Activated T-helper 2 cell treated with anti-CD3 and anti-CD28 coated beads, Interferon-gamma antibody, Interleukin-2, Interleukin-4, amounts not matched to agents 10 μg/mL and 5 μg/mL and 100 μg/mL, durations not matched to agents 14 hours and 24 hours and 36 hours (primary cell): ENCODE results near the gene OPN1SW. TPM values are rescaled to one million over a fixed set of nuclear protein-coding genes. Genes with fewer than 3 reads are reported as not detected.

ENCODE experiments used
- DNase-seq: peaks from one replicate; pipeline ENCODE4 v3.0.0; 2021; ENCODE audit warnings: low spot score
- H3K27ac Mint-ChIP-seq: one replicate; pipeline ENCODE4 v1.8.0; 2021; ENCODE audit warnings: mixed read lengths
- H3K27me3 Mint-ChIP-seq: one replicate; pipeline ENCODE4 v1.8.0; 2021; ENCODE audit warnings: low read depth, mixed read lengths
- H3K36me3 Mint-ChIP-seq: one replicate; pipeline ENCODE4 v1.8.0; 2021; ENCODE audit warnings: low read depth, mixed read lengths
- H3K4me1 Mint-ChIP-seq: one replicate; pipeline ENCODE4 v1.8.0; 2021; ENCODE audit warnings: low read depth, mixed read lengths
- H3K4me3 Mint-ChIP-seq: one replicate; pipeline ENCODE4 v1.8.0; 2021; ENCODE audit warnings: low read depth, mild to moderate bottlenecking, moderate library complexity, mixed read lengths
- H3K9me3 Mint-ChIP-seq: one replicate; pipeline ENCODE4 v1.8.0; 2021; ENCODE audit warnings: mixed read lengths
- intact Hi-C: fragments of 100-400 bp; cut with micrococcal nuclease; formaldehyde crosslinking; loops from one replicate; pipeline ENCODE4 v1.15.1; 2023
- total RNA-seq: library from RNA; stranded (reverse); gene quantifications from 2 replicates; pipeline ENCODE4 v1.2.3, GENCODE V29; 2022

The OPN1SW gene
- total RNA-seq, 1 donor from 2014 or later: not detected

DNA sequence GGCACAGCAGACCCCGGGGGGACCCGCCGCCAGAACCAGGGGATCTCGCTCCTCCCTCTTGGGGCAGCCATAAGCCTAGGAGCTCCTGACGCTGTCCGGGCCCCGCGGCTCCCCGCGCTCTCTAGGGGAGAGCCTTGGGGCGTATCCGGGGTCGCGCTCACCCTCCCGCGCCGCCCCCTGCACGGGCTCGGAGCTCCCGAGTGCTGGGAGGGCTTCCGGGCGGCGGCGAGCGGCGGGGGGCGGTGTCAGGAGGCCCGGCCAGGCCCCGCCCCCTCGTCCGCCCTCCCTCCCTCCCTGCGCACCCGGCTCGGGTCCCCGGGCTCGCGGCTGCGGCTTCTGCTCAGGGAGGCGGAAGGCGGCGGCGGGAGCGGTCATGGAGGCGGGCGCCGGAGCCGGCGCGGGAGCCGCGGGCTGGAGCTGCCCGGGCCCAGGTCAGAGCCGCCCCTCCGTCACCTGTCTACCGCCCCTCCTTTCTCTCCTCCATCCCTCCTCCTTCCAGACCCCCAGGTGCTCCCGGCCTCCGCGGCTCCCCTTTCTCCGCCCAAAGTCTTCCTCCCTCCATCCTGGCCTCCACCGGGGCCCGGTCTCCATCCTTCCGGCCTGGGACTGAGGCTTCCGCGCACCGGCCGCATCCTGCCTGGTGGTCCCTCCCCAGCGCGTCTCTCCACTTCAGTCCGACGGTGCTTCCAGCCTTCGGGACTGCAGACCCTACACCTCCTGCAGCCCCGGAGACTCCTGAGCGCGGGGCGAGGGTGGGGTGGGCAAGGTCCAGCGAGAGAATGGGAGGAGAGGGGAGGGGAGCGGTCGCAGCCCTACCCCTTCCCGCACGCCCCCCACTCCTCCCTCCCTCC lies 15.8 kb upstream of the OPN1SW start, which contains the start of gene CCDC136:
TSS of gene CCDC136 (plus strand) at position 848 of the 851 bp plus-strand sequence. CDS start 444 bp downstream, outside the sequence.
- peak; percentile 69 for DNase-seq
- peaks cover 32% of the 10 kb centered on the region for H3K27me3 Mint-ChIP-seq
- intact Hi-C loops: loop anchor here (5.0 kb wide), 1 partner anchor 54 kb away; the partner anchor contains the start of gene CALU
- no peaks in the 10 kb centered on the region for H3K36me3 Mint-ChIP-seq
- peaks cover 10% of the 10 kb centered on the region for H3K4me1 Mint-ChIP-seq
- no peaks in the 10 kb centered on the region for H3K9me3 Mint-ChIP-seq
- H3K27ac Mint-ChIP-seq: peak within 1 kb of the TSS; percentile 44
- peak within 1 kb of the TSS; percentile 84 for H3K4me3 Mint-ChIP-seq

DNA sequence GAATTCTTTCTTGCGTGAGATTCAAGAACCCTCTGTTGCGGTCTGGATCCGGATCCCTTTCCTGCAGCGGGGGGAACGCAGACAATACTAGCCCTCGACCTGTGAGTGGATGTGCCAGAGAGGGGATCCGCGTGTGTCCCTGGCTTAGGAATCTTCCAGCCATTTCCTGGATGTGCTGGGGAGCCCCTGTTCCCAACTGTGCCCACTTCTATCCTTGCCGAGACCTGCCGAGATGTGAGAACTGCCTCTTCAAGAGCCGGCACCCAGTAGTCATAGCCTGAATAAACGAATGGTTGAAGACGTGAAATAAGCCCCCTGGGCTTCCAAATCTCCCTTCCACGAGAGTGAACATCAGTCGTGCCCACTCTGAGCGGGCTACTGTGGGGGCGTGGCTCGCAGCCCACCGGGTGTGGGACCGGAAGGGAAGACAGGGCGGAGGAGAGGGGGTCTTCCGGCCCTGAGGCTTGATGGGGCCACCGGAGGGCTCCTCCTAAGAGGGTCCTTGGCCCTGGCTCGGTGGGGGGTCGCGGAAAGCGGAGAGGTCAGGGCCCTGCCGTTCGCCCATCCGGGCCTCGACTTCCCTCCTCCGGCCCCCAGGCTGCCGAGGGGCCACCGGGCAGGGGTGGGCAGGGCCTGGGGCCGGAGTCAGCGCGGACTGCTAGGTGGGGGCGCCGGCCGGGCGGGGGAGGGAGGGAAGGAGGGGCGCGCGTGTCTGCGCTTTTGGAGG lies 14.9 kb upstream of the OPN1SW start:
- no peak overlapping the region for H3K27ac Mint-ChIP-seq
- intact Hi-C loops: loop anchor here (5.0 kb wide), 1 partner anchor 53 kb away; the partner anchor contains the start of gene CALU

DNA sequence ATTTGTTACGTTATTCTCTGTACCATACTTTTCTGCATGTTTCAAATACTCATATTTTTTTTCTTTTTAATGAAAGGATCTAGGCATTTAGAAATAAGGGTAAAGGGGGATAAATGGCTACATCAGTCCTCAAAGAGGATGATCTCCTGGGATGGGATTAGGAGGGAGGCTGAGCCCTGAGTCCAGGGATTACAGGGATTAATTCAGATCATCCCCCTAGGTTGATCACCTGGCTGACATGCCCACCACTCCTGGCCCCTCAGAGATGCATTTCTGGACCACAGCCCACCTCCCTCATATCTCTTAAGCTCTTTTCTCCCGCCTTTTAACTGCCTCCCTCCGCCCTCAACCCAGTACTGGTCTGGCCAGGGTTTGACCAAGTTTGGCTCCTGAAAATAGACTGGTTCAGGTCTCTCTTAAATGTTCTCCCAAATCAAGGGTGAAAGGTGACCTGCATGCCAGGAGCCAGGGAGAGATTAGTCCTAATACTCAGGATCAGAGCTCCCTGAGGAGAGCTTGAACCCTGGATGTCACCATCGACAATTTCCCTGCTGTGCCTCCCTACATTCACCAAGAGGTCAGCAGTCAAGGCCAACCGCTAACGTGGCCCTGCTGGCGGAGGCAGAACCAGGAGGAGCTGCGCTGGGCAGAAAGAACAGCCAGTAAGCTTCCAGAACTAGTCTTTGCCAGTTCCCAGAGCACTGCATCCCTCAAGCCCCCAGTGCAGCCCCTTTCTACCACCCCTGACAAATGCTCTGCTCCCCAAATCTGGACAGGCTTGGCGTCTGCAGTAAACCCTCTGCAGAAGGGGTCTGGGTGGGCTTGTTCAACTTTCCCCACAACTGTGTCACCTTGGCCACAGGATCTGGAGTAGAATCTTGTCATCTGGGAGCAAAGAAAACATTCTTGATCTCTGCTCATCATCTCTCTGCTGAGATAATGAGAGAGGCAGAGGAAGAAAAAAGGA lies 13.1 kb upstream of the OPN1SW start:
- intact Hi-C loops: no loop called here
- DNase-seq: no peak
- Mint-ChIP-seq H3K4me3 (no peak overlapping the region), H3K4me1 (peaks cover 10% of the 10 kb centered on the region), H3K36me3 (no peaks in the 10 kb centered on the region), H3K9me3 (no peaks in the 10 kb centered on the region), H3K27ac (no peak overlapping the region), H3K27me3 (peaks cover 47% of the 10 kb centered on the region)

More for the DNA sequence above, 14.9 kb upstream of the OPN1SW start:
- peaks cover 41% of the 10 kb centered on the region for H3K27me3 Mint-ChIP-seq
- no peaks in the 10 kb centered on the region for H3K36me3 Mint-ChIP-seq
- DNase-seq: no peak
- no peaks in the 10 kb centered on the region for H3K9me3 Mint-ChIP-seq
- H3K4me1 Mint-ChIP-seq: peaks cover 10% of the 10 kb centered on the region
- H3K4me3 Mint-ChIP-seq: peak overlapping the region; percentile 81

DNA sequence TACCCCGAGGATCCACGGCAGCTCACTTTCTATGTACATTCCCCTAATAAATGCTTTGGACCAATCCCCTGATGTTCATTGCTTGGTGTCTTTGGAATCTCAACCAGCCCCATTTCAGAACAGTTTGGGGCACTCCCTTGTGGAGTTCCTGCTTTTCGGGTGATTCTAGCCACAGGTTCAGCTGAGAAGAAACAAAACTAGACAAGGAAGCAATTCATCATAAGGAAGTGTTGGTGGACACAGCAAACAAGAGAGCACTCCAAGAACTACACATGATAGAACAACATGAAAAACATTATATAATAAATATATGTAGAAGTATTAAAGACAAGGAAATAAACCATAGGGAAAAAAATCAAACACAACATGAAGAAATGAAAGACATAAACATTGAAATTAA lies 10.1 kb upstream of the OPN1SW start:
- Mint-ChIP-seq H3K9me3 (no peaks in the 10 kb centered on the region), H3K27ac (no peak overlapping the region), H3K36me3 (no peaks in the 10 kb centered on the region), H3K4me3 (no peak overlapping the region), H3K4me1 (peaks cover 7% of the 10 kb centered on the region), H3K27me3 (peaks cover 47% of the 10 kb centered on the region)
- intact Hi-C loops: no loop called here
- DNase-seq: no peak

DNA sequence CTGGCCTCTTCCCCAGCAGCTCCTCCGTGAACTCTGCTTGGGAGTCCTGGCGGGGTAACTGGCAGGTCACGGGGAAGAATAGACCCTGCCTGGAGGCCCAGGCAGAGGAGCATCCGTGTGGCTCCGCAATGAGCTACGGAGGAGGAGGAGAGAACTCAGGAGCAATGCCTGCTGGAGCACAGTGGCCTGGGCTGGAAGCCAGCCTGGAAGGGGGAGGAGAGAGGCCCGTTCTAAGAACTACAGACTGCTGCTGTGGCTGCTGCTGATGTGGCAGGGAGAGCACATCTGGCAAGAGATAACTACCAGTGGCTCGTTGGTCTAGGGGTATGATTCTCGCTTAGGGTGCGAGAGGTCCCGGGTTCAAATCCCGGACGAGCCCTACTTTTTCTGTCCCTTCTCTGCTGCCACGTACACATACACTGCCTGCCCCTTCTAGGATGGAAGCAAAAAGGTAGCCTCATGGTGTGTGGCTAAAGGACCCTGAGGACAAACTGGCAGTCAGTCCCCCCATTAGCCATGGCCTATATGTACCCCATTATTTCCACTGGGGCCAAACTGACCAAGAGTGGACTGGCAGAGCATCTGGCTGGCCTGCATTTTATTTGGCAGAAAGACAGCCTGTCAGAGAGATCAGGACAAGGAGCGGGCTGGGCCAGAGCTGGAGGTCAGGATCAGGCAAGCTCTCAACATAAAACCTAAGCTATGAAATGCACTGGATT lies 7.7 kb upstream of the OPN1SW start:
- Mint-ChIP-seq H3K4me1 (peaks cover 3% of the 10 kb centered on the region), H3K36me3 (no peaks in the 10 kb centered on the region), H3K4me3 (no peak overlapping the region), H3K9me3 (peaks cover under 1% of the 10 kb centered on the region), H3K27me3 (peaks cover 28% of the 10 kb centered on the region), H3K27ac (no peak overlapping the region)
- DNase-seq: no peak
- intact Hi-C loops: no loop called here

DNA sequence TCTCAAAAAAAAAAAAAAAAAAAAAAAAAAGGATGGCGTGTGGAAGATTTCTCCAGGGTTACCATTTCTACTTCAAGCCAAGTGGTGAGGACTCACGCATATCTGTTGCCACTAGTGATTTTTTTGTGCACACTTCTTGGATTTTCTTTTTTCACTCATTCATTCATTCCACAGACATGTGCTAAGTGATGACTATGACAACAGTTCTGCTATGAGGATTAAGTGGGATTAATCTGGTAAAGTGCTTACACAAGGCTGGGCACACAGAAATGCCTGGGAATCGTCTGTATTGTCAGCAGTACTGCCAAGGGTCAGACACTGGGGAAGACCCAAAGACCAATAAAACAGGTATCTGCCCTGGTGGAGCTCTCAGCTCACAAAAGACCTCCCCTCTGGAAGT lies 6.3 kb upstream of the OPN1SW start:
- intact Hi-C loops: no loop called here
- Mint-ChIP-seq H3K36me3 (peaks cover 2% of the 10 kb centered on the region), H3K4me3 (no peak overlapping the region), H3K27me3 (peaks cover 25% of the 10 kb centered on the region), H3K4me1 (peaks cover 7% of the 10 kb centered on the region), H3K9me3 (peaks cover 15% of the 10 kb centered on the region), H3K27ac (no peak overlapping the region)
- no peak for DNase-seq

DNA sequence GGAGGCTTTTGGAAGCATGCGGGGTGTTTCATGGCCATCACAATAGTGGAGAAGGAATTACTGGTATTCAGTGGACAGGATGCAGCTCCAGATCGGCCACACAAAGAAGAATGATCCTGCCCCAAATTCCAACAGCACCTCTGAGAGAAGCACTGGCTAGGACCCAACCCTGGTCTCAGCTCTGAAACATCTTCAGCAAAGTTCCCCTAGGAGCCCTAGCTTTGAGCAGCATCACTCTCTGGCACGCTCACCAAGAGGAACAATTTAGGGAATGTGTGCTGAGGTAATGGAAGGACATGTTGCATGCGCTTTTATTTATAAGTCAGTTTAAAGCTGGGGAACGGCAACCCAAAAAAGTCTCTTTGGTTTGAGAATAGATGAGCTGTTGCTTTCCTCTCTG lies 5.5 kb upstream of the OPN1SW start:
- intact Hi-C loops: no loop called here
- peaks cover 19% of the 10 kb centered on the region for H3K27me3 Mint-ChIP-seq
- peaks cover 15% of the 10 kb centered on the region for H3K9me3 Mint-ChIP-seq
- H3K27ac Mint-ChIP-seq: no peak overlapping the region
- DNase-seq: no peak
- H3K4me1 Mint-ChIP-seq: peaks cover 7% of the 10 kb centered on the region
- H3K36me3 Mint-ChIP-seq: peaks cover 2% of the 10 kb centered on the region
- H3K4me3 Mint-ChIP-seq: no peak overlapping the region

DNA sequence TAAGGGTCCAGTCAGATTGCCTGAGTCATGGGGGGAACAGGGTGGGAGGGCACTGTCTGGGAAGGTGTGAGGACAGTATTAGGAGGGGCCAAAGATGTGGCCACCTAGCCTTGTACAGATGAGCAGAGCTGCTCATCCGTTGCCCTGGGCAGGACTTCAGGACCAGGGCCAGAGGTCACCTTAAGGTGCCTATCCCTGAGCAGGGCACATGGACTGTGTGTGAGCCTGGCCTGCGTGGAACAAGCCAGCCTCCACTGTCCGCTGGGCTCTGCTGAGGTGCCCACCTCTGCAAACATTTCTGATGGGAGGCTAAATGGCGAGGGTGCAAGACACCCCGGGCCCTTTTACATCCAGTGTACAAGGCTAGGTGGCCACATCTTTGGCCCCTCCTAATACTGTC lies 3.4 kb upstream of the OPN1SW start:
- Mint-ChIP-seq H3K4me3 (no peak overlapping the region), H3K27me3 (peaks cover 6% of the 10 kb centered on the region), H3K4me1 (peaks cover 7% of the 10 kb centered on the region), H3K27ac (no peak overlapping the region), H3K36me3 (peaks cover 12% of the 10 kb centered on the region), H3K9me3 (peaks cover 15% of the 10 kb centered on the region)
- intact Hi-C loops: no loop called here
- DNase-seq: no peak

DNA sequence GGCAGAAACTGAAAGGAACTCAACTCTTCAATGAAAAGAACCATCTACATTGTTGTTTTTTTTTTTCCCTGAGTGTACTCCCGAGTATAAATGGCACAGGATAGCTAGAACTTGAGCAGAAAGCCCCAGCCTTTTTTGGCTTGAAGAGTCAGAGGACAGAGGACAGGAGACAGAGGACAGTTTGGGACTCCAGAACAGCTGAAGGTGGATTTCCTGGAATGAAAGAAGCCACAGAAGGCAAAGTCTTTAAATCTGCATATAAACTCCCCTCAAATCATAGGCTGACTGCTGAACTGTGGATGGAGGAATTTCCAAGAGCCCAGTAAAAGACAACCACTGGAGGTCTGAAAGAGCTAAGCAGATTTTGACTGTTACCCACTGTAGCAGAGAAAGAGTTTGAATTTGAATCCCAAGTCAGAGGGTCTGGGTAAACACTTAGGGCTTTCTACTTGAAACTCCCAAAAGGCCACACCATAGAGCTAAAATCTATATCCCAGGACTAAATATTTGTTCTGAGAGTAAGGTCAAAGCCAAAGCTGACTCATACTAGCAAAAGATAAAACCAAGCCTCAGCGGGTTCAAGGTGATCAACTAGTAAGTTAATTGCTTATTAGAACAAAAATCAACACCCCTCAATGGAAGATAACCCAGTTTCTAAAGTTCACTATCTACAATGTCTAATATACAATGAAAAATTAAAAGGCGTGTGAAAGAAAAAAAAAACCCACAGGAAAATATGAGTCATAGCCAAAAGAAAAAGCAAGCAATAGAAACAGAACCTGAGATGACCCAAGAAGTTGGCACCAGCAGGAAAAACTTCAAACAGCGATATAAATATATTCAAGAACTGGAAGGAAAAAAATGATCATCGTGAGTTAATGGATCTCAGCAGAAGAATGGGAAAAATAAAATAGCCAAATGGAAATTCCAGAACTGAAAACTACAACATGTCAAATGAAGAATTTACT lies 1.8 kb upstream of the OPN1SW start:
- H3K27me3 Mint-ChIP-seq: peaks cover 6% of the 10 kb centered on the region
- H3K27ac Mint-ChIP-seq: no peak overlapping the region
- H3K36me3 Mint-ChIP-seq: peaks cover 22% of the 10 kb centered on the region
- intact Hi-C loops: no loop called here
- DNase-seq: no peak
- no peak overlapping the region for H3K4me3 Mint-ChIP-seq
- peaks cover 7% of the 10 kb centered on the region for H3K4me1 Mint-ChIP-seq
- peaks cover 15% of the 10 kb centered on the region for H3K9me3 Mint-ChIP-seq

DNA sequence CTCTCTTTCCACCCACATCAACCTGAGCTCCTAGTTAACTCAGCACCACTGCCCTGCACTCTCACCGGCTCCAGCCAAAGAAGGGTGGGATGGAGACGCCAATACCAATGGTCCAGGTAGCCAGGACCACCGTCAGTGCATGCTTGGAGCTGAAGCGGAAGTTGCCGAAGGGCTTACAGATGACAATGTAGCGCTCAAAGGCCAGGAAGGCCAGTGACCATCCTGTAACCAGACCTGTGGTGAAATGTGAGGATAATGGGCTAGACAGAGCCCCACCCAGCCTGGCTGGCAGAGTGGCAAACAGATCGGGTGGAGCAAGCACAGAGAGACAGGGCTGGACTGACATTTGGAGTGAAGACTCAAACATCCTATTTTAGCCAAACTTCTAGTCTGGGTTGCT lies 673 bp downstream of the OPN1SW start:
- H3K36me3 Mint-ChIP-seq: peaks cover 44% of the 10 kb centered on the region
- no peak for DNase-seq
- intact Hi-C loops: no loop called here

DNA sequence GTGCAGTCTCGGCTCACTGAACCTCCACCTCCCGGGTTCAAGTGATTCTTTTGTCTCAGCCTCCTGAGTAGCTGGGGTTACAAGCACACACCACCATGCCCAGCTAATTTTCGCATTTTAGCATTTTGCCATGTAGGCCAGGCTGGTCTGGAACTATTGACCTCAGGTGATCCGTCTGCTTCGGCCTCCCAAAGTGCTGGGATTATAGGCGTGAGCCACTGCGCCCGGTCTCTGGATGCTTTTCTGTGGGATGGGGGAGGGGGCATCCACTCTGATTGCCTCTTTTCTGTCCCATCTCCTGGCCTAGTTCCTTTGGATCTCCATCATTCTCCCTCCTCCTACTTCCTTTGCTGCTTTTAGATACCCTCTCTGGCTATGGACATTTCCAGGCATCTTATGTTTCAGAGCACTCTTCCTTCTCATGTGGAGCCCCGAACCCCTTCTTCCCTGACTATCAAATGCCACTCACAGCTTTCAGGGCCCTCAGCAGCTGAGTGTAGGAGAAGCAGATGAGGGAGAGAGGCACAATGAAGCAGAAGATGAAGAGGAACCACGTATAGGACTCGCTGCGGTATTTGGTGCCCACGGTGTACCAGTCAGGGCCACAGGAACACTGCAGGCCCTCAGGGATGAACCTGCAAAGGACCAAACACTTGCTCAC lies 1.4 kb downstream of the OPN1SW start:
- peaks cover 52% of the 10 kb centered on the region for H3K36me3 Mint-ChIP-seq
- peaks cover 7% of the 10 kb centered on the region for H3K4me1 Mint-ChIP-seq
- H3K27ac Mint-ChIP-seq: no peak overlapping the region
- H3K9me3 Mint-ChIP-seq: peaks cover 15% of the 10 kb centered on the region
- H3K4me3 Mint-ChIP-seq: no peak overlapping the region
- intact Hi-C loops: no loop called here
- peaks cover 4% of the 10 kb centered on the region for H3K27me3 Mint-ChIP-seq
- no peak for DNase-seq

More for the DNA sequence above, 673 bp downstream of the OPN1SW start:
- peaks cover 7% of the 10 kb centered on the region for H3K4me1 Mint-ChIP-seq
- H3K27ac Mint-ChIP-seq: no peak overlapping the region
- peaks cover 5% of the 10 kb centered on the region for H3K27me3 Mint-ChIP-seq
- H3K4me3 Mint-ChIP-seq: no peak overlapping the region
- H3K9me3 Mint-ChIP-seq: peaks cover 15% of the 10 kb centered on the region
